Mammary epithelial cell (primary cell): Measurements from ENCODE around the gene SYNDIG1.

Experiments used
- EZH2 ChIP-seq: IDR thresholded peaks from 2 replicates; pipeline ENCODE4 v1.6.1; 2012; ENCODE audit warnings: low read length, inconsistent platforms, borderline replicate concordance
- TF ChIP-seq, protein P1 (sequence below), 2 donors: IDR thresholded peaks in 1 of 2; conservative IDR thresholded peaks in 1 of 2; 2 replicates each; pipeline ENCODE4 v1.5.1; 2011 to 2012; ENCODE audit warnings: inconsistent platforms in 2 of 2, low read length in 2 of 2, mild to moderate bottlenecking in 2 of 2, control low read depth in 1 of 2, low read depth in 1 of 2; ENCODE audit not compliant: insufficient read depth in 1 of 2; ENCODE audit errors: extremely low read depth in 1 of 2

- TF ChIP-seq, protein P1, sequence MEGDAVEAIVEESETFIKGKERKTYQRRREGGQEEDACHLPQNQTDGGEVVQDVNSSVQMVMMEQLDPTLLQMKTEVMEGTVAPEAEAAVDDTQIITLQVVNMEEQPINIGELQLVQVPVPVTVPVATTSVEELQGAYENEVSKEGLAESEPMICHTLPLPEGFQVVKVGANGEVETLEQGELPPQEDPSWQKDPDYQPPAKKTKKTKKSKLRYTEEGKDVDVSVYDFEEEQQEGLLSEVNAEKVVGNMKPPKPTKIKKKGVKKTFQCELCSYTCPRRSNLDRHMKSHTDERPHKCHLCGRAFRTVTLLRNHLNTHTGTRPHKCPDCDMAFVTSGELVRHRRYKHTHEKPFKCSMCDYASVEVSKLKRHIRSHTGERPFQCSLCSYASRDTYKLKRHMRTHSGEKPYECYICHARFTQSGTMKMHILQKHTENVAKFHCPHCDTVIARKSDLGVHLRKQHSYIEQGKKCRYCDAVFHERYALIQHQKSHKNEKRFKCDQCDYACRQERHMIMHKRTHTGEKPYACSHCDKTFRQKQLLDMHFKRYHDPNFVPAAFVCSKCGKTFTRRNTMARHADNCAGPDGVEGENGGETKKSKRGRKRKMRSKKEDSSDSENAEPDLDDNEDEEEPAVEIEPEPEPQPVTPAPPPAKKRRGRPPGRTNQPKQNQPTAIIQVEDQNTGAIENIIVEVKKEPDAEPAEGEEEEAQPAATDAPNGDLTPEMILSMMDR (conservative IDR thresholded peaks at IDR 0.05 in 1 of 2, IDR thresholded peaks at IDR 0.05 in 1 of 2; ENCODE audit: extremely low read depth in 1 of 2, insufficient read depth in 1 of 2, low read depth in 1 of 2, low read length in 2 of 2) = no peak
- no peak for TF ChIP-seq EZH2
These were observed 106.4 kb downstream of the SYNDIG1 start for GRCh38 chr20:24575811-24576210.
